Ascending aorta (tissue), 2 donors: Measurements from ENCODE around the gene ANGEL2. TPM values are rescaled to one million over a fixed set of nuclear protein-coding genes. Genes with fewer than 3 reads are reported as not detected.

Source experiments
- DNase-seq, 2 donors: peaks; one replicate each; pipeline ENCODE4 v3.0.0-alpha.2; 2019; ENCODE audit warnings: low spot score in 2 of 2
- H3K27ac ChIP-seq, 2 donors: fragments of 200-600 bp; sonication (generic); one replicate each; pipeline ENCODE4 v1.5.1; 2016 to 2017; ENCODE audit warnings: mild to moderate bottlenecking in 1 of 2
- H3K27me3 ChIP-seq: fragments of 200-600 bp; sonication (generic); one replicate; pipeline ENCODE4 v1.5.1; 2017
- H3K36me3 ChIP-seq, 2 donors: fragments of 200-600 bp; sonication (generic); one replicate each; pipeline ENCODE4 v1.5.1; 2016
- H3K4me1 ChIP-seq, 2 donors: fragments of 200-600 bp; sonication (generic); one replicate each; pipeline ENCODE4 v1.5.1; 2016 to 2017; ENCODE audit warnings: mild to moderate bottlenecking in 1 of 2
- H3K4me3 ChIP-seq, 2 donors: fragments of 200-600 bp; sonication (generic); one replicate each; pipeline ENCODE4 v1.5.1; 2016 to 2017; ENCODE audit warnings: mild to moderate bottlenecking in 1 of 2
- H3K9me3 ChIP-seq, 2 donors: fragments of 200-600 bp; sonication (generic); one replicate each; pipeline ENCODE4 v1.5.1; 2016
- intact Hi-C: fragments of 100-400 bp; cut with DNase I; formaldehyde crosslinking; loops from one replicate; pipeline ENCODE4 v1.15.1; 2023
- total RNA-seq: library from RNA; depleted of rRNA; stranded (reverse); fragments of >200 nt; gene quantifications from one replicate; pipeline ENCODE4 v1.1.0, GENCODE V29; 2016
- TF ChIP-seq, protein P1 (sequence below), 3 experiments: fragments of 200-600 bp in 2 of 3; fragments of 450-650 bp in 1 of 3; sonication (generic) in 2 of 3; IDR thresholded peaks; one replicate each; pipeline ENCODE4 v1.5.1; 2016 to 2019; ENCODE audit warnings: antibody characterized with exemption in 3 of 3, mild to moderate bottlenecking in 1 of 3, moderate library complexity in 1 of 3

The ANGEL2 gene
- total RNA-seq, 1 donor from 2014 or later = 36.7 TPM

DNA sequence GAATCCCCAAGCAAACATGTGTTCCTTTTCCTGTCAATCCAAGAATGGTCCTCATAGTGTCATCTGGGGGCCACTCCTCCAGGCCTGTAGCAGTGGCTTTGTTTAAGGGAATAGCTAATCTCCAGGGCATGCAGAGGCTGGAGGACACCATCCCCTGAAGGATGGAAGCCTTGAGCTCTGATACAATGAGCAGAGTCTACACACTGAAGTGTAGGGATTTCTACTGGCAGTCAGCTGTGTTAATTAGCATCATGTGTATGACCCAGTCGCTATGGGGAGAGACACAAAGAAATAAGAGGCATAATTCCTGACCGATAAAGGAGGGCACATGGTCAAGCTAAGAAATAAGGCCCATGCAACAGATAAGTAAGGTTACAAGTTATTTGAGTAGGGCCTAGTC, 29.1 kb downstream of the ANGEL2 start:
- TF ChIP-seq, protein P1, sequence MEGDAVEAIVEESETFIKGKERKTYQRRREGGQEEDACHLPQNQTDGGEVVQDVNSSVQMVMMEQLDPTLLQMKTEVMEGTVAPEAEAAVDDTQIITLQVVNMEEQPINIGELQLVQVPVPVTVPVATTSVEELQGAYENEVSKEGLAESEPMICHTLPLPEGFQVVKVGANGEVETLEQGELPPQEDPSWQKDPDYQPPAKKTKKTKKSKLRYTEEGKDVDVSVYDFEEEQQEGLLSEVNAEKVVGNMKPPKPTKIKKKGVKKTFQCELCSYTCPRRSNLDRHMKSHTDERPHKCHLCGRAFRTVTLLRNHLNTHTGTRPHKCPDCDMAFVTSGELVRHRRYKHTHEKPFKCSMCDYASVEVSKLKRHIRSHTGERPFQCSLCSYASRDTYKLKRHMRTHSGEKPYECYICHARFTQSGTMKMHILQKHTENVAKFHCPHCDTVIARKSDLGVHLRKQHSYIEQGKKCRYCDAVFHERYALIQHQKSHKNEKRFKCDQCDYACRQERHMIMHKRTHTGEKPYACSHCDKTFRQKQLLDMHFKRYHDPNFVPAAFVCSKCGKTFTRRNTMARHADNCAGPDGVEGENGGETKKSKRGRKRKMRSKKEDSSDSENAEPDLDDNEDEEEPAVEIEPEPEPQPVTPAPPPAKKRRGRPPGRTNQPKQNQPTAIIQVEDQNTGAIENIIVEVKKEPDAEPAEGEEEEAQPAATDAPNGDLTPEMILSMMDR (IDR thresholded peaks at IDR 0.05) = no peak
- Histone ChIP-seq H3K36me3 (peaks cover 1 to 9% of the 10 kb centered on the region in 2 donors), H3K27ac (no peak overlapping the region), H3K27me3 (no peaks in the 10 kb centered on the region), H3K4me1 (peaks cover 3 to 5% of the 10 kb centered on the region in 2 donors), H3K4me3 (no peak overlapping the region), H3K9me3 (no peaks in the 10 kb centered on the region)
- intact Hi-C loops = no loop called here
- DNase-seq = no peak

DNA sequence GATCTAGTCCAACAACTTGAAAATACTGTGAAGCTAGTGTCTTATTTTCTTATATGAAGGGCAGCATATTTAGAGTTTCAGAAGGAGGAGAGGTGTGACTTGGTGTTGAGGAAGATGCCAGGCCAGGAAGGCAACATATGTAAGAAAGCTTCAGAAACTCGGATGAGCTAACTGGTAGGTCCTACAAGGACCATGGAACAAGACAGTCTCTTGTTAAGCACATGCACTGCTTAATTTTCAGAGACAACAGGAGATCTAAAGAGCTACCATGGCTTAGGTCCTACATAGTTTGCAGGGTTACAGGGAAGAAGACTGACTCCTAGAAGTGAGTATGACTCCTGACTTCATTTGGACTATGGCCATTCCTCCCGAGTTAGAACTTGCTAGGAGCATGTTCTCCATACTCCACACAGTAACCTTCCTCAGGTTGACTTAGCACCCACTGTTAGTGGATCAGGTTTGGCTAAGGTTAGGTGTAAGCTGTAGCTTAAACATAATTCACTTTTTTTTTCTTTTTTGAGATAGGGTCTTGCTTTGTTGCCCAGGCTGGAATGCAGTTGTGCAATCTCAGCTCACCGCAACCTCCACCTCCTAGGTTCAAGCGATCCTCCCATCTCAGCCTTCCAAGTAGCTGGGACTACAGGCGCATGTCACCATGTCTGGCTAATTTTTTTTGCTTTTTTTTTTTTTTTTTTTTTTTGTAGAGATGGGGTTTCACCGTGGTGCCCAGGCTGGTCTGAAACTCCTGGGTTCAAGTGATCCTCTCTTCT, 31.0 kb downstream of the ANGEL2 start:
- H3K4me3 ChIP-seq = no peak overlapping the region
- H3K27ac ChIP-seq = no peak overlapping the region
- TF ChIP-seq, protein P1 (IDR thresholded peaks at IDR 0.05) = no peak
- no peaks in the 10 kb centered on the region for H3K9me3 ChIP-seq
- DNase-seq = no peak
- peaks cover 3 to 14% of the 10 kb centered on the region in 2 donors for H3K4me1 ChIP-seq
- H3K27me3 ChIP-seq = no peaks in the 10 kb centered on the region
- H3K36me3 ChIP-seq = peaks cover 0 to 6% of the 10 kb centered on the region in 2 donors
- intact Hi-C loops = no loop called here

DNA sequence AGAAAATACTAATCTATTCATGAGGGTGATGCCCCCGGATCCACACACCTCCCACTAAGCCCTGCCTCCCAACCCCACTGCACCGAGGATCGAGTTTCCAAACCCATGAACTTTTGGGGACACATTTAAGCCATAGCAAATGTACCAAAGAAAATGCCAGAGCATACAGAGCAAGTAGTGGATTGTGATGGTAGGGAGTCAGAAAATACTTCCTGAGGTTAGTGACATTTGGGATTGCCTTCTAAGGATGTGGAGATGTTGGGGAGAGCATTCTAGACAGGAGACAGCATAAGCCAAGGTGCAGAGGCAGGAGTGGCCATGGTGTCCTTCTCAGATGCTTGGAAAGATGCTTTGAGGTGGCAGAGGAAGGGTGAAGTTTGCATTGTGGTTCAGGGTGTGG, 32.2 kb downstream of the ANGEL2 start:
- no peak for DNase-seq
- Histone ChIP-seq H3K4me1 (peaks cover 3 to 14% of the 10 kb centered on the region in 2 donors), H3K9me3 (no peaks in the 10 kb centered on the region), H3K4me3 (no peak overlapping the region), H3K36me3 (no peaks in the 10 kb centered on the region), H3K27me3 (no peaks in the 10 kb centered on the region), H3K27ac (no peak overlapping the region)
- TF ChIP-seq, protein P1 (IDR thresholded peaks at IDR 0.05) = no peak
- intact Hi-C loops = no loop called here

DNA sequence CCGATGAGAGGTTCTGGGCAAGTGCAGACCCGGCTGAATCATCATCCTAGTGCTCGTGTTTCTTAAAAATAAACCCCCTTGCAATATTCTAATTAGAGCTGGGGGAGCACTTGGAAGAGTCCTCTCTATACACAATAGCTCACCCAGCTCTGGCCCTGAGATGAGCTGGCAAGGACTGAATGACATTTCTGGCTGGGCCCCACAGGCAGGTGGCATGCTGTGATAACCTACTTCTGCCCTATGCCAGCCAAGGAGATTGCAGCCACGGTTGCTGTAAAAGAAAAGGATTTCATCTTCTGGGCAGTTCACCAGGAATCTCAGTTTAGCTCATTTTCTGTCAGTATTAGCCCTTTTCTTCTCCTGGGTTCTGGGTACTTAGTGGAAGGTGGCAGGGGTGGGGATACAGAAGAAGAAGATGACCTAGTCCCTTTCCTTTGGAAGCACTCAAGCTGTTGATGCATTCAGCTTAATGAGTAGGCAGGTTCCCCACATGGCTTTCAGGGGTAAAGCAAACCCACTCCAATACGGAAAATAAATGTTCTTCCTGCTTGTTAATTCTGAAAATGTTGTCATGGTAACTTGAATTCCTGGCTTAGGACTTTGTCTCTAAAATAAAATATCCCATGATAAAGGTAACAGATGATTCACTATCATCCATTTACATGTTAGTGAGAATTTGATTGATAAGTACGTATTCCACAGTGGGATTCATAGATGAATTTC, 33.1 kb downstream of the ANGEL2 start:
- no peaks in the 10 kb centered on the region for H3K9me3 ChIP-seq
- no peaks in the 10 kb centered on the region for H3K36me3 ChIP-seq
- H3K27me3 ChIP-seq = no peaks in the 10 kb centered on the region
- H3K4me3 ChIP-seq = no peak overlapping the region
- peaks cover 3 to 14% of the 10 kb centered on the region in 2 donors for H3K4me1 ChIP-seq
- peak overlapping the region; percentile 17 to 55 for H3K27ac ChIP-seq
- DNase-seq = no peak
- intact Hi-C loops = no loop called here
- TF ChIP-seq, protein P1 (IDR thresholded peaks at IDR 0.05) = no peak

DNA sequence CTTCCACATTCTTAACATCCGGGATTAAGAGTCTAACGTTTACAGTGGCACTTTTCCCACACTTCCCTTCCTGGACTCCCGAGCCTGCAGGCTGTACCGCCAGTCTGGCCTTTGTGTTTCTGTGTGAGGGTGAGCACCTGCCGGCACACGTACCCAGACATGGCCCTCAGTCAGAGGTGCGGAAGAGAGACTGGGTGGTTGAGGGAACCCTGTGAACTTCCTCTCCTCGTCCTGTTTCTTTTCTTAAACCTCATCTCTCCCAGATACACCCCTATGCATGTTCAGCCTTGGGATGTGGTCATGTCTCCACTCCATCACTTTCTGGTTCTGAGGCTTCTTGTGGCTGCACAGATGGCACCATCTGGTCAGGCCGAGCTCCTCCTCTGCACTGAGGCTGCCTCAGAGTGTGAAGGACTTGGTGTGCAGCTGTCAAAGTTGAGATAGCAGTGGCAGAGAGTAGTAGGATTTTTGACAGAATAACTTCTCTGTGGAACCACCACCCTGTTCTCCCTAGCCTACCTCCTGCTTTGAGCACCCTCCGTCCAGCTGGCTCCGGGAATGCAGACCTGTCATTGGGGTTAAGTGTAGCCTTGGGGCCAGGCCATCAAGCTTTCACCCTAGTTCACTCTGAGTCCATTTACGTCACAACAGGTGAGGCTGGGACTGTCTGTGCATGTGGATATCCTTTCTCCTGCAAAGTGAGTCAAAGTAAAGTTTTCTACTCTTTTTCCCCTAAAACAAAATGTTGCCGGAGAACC, 33.9 kb downstream of the ANGEL2 start:
- peaks cover 3 to 14% of the 10 kb centered on the region in 2 donors for H3K4me1 ChIP-seq
- DNase-seq = no peak
- no peaks in the 10 kb centered on the region for H3K27me3 ChIP-seq
- H3K36me3 ChIP-seq = no peaks in the 10 kb centered on the region
- TF ChIP-seq, protein P1 (IDR thresholded peaks at IDR 0.05) = no peak
- intact Hi-C loops = no loop called here
- no peak overlapping the region for H3K4me3 ChIP-seq
- H3K9me3 ChIP-seq = no peaks in the 10 kb centered on the region
- peak overlapping the region; percentile 17 to 55 for H3K27ac ChIP-seq
